Natural killer cell treated with Interleukin-12 subunit alpha and Interleukin-12 subunit beta and Interleukin-15 and Interleukin-18, amount 100 ng/mL, for 72 hours (primary cell): ENCODE measurements around the gene RNASE13. TPM values are rescaled to one million over a fixed set of nuclear protein-coding genes. Genes with fewer than 3 reads are reported as not detected.
"Not testable (repeated sequence)": the region's sequence is repeated elsewhere in the genome, so short reads cannot be mapped to it uniquely, and the experiment has no call there.

Experiments used
- ATAC-seq, 2 donors: fragments of 150-1000 bp; cut with Tn5 transposase in 1 of 2; sonication (Bioruptor Pico), chemical (Tn5 transposase) in 1 of 2; 2 replicates each; pipeline ENCODE4 v1.10.0; 2021
- DNase-seq: peaks from one replicate; pipeline ENCODE4 v3.0.0; 2022; ENCODE audit warnings: low spot score
- H3K27ac Mint-ChIP-seq, 2 donors: 1 replicate in 1 of 2; 2 replicates in 1 of 2; pipeline ENCODE4 v1.8.0; 2022; ENCODE audit warnings: mixed read lengths in 2 of 2, mild to moderate bottlenecking in 1 of 2, moderate library complexity in 1 of 2
- H3K27me3 Mint-ChIP-seq, 2 donors: 1 replicate in 1 of 2; 2 replicates in 1 of 2; pipeline ENCODE4 v1.8.0; 2022; ENCODE audit warnings: mixed read lengths in 2 of 2
- H3K36me3 Mint-ChIP-seq: one replicate; pipeline ENCODE4 v1.8.0; 2022; ENCODE audit warnings: mixed read lengths
- H3K4me1 Mint-ChIP-seq, 2 donors: 1 replicate in 1 of 2; 2 replicates in 1 of 2; pipeline ENCODE4 v1.8.0; 2022; ENCODE audit warnings: low read depth in 2 of 2, mixed read lengths in 2 of 2, mild to moderate bottlenecking in 1 of 2
- H3K4me3 Mint-ChIP-seq: one replicate; pipeline ENCODE4 v1.8.0; 2022; ENCODE audit warnings: mixed read lengths
- H3K9me3 Mint-ChIP-seq: 2 replicates; pipeline ENCODE4 v1.8.0; 2022; ENCODE audit warnings: mixed read lengths
- total RNA-seq, 2 donors: library from RNA; stranded (reverse); gene quantifications; one replicate each; pipeline ENCODE4 v1.2.3, GENCODE V29; 2022

The RNASE13 gene
- total RNA-seq, 2 donors from 2014 or later, result not detected

- no peak overlapping the region for H3K27ac Mint-ChIP-seq
- H3K4me1 Mint-ChIP-seq, result peaks cover 0 to 5% of the 10 kb centered on the region in 2 donors
- H3K27me3 Mint-ChIP-seq, result peaks cover 29 to 30% of the 10 kb centered on the region in 2 donors
- DNase-seq, result no peak
- no peaks in the 10 kb centered on the region for H3K9me3 Mint-ChIP-seq
- no peak overlapping the region for H3K4me3 Mint-ChIP-seq
- ATAC-seq, result peak in 1 of 2 donors; percentile 45
- no peaks in the 10 kb centered on the region for H3K36me3 Mint-ChIP-seq
Observed at GRCh38 chr14:21042918-21043317, 8.3 kb upstream of the RNASE13 start.

- H3K4me3 Mint-ChIP-seq, result no peak within 1 kb of the TSS
- peaks cover 32 to 34% of the 10 kb centered on the region in 2 donors for H3K27me3 Mint-ChIP-seq
- H3K4me1 Mint-ChIP-seq, result peaks cover 0 to 5% of the 10 kb centered on the region in 2 donors
- no peaks in the 10 kb centered on the region for H3K9me3 Mint-ChIP-seq
- ATAC-seq (peak in 1 of 2 donors; percentile 28), DNase-seq (no peak)
- no peak within 1 kb of the TSS for H3K27ac Mint-ChIP-seq
- H3K36me3 Mint-ChIP-seq, result no peaks in the 10 kb centered on the region
Observed at GRCh38 chr14:21041676-21042433, 7.2 kb upstream of the RNASE13 start, which contains the start of gene RNASE7. Gene RNASE7 (plus strand): TSS chr14:21042362. CDS start chr14:21042993, 631 bp downstream.

- not testable (repeated sequence) for H3K4me1 Mint-ChIP-seq, H3K4me3 Mint-ChIP-seq, H3K36me3 Mint-ChIP-seq, H3K27ac Mint-ChIP-seq, ATAC-seq, H3K9me3 Mint-ChIP-seq, DNase-seq
- peaks cover 32 to 35% of the 10 kb centered on the region in 2 donors for H3K27me3 Mint-ChIP-seq
Observed at GRCh38 chr14:21040941-21041340, 6.3 kb upstream of the RNASE13 start.

DNA sequence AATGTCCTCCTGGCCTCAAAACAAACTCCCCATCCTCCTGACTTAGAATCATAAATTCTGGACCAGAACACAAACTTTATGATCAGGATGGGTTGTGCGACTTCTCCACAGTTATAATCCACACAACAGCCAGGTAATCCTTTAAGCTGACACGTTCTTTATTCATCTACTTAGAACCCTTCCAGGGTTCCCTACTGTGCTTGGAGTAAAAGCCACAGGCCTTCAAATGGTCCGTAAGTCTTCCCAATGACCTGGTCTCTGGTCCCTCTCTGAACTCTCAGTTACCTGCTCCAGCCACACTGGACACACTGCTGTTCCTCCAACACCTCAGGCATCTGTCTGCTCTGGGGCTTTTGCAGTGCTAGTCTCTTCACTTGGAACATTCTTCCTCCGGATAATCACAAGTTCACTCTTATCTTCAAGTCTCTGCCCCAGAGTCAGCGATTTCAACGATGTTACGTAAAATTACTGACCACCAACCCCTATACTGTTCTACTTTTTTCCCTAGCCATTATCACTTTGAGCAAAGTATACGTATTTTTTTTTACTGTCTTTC lies 5.8 kb upstream of the RNASE13 start:
- Mint-ChIP-seq H3K4me3 (no peak overlapping the region), H3K27ac (no peak overlapping the region), H3K27me3 (peaks cover 31 to 32% of the 10 kb centered on the region in 2 donors), H3K4me1 (peaks cover 0 to 5% of the 10 kb centered on the region in 2 donors), H3K36me3 (no peaks in the 10 kb centered on the region), H3K9me3 (no peaks in the 10 kb centered on the region)
- no peak for ATAC-seq
- DNase-seq, result no peak

DNA sequence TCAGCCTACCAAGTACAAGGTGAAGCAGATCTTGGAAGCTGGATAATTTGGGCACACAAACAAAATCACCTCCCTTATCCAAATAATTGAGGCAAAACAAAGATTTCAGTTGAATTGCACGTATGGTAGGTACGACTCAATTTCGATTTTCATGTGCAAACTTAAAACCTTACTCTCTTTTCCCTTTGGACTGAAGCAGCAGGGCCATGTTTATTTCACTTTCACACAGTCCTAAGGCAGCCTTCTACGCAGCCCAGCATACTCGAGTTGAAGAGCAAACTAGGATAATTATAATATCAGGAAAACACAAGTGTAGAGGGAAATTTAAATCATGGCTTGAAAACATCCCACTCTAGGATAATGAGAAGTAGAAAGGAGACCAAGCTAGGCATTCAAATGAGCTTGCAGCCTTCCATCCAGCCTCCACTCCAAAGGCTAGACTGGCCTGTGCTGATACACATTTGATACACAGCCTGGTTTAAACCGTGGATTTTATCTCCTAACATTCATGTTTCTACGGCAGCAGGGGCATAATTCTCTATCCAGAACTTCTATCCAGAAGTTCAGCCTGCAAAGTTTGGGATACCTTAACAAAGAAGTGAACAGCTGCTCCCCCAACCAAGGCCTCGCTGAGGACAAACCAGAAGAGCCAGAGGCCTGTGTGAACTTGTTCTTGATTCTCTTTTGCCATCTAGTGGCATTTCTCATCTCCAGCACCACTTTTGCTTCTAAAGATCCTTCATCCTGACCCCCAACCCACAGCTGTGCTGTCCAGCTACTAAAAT lies 5.2 kb upstream of the RNASE13 start:
- no peaks in the 10 kb centered on the region for H3K36me3 Mint-ChIP-seq
- no peak for ATAC-seq
- H3K27me3 Mint-ChIP-seq, result peaks cover 24 to 32% of the 10 kb centered on the region in 2 donors
- DNase-seq, result no peak
- peaks cover 0 to 5% of the 10 kb centered on the region in 2 donors for H3K4me1 Mint-ChIP-seq
- no peaks in the 10 kb centered on the region for H3K9me3 Mint-ChIP-seq
- no peak overlapping the region for H3K4me3 Mint-ChIP-seq
- no peak overlapping the region for H3K27ac Mint-ChIP-seq

- no peak overlapping the region for H3K4me3 Mint-ChIP-seq
- DNase-seq (no peak), ATAC-seq (no peak)
- no peaks in the 10 kb centered on the region for H3K36me3 Mint-ChIP-seq
- peaks cover 18 to 27% of the 10 kb centered on the region in 2 donors for H3K27me3 Mint-ChIP-seq
- no peaks in the 10 kb centered on the region for H3K4me1 Mint-ChIP-seq
- no peaks in the 10 kb centered on the region for H3K9me3 Mint-ChIP-seq
- no peak overlapping the region for H3K27ac Mint-ChIP-seq
Observed at GRCh38 chr14:21038441-21039422, 4.1 kb upstream of the RNASE13 start.

GRCh38 chr14:21037156-21037555 lies 2.5 kb upstream of the RNASE13 start:
- no peaks in the 10 kb centered on the region for H3K4me1 Mint-ChIP-seq
- peaks cover 21 to 25% of the 10 kb centered on the region in 2 donors for H3K27me3 Mint-ChIP-seq
- H3K4me3 Mint-ChIP-seq, result no peak overlapping the region
- no peaks in the 10 kb centered on the region for H3K36me3 Mint-ChIP-seq
- no peak for ATAC-seq
- DNase-seq, result no peak
- H3K27ac Mint-ChIP-seq, result no peak overlapping the region
- H3K9me3 Mint-ChIP-seq, result no peaks in the 10 kb centered on the region

DNA sequence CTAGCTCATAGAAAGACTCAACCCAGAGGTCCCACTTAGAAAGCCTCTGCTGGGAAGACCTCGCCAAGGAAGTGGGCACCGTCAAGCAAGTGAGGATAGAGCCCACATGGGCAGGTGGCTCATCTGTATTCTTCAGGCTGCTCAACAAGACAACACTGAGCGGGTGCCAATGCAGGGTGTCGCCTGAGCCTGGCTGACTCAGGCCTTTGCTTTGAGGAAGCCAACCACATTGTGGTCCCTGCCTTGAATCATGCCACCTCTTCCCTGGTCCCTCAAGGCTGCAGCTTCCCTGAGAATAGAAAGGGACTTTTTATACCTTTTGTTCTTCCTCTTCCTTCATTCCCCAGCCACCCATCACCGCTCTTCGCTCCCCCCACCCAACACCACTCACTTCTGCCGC lies 2.1 kb upstream of the RNASE13 start:
- no peaks in the 10 kb centered on the region for H3K9me3 Mint-ChIP-seq
- peaks cover 18 to 23% of the 10 kb centered on the region in 2 donors for H3K27me3 Mint-ChIP-seq
- no peak for ATAC-seq
- no peaks in the 10 kb centered on the region for H3K4me1 Mint-ChIP-seq
- H3K36me3 Mint-ChIP-seq, result no peaks in the 10 kb centered on the region
- no peak overlapping the region for H3K4me3 Mint-ChIP-seq
- H3K27ac Mint-ChIP-seq, result no peak overlapping the region
- DNase-seq, result no peak

DNA sequence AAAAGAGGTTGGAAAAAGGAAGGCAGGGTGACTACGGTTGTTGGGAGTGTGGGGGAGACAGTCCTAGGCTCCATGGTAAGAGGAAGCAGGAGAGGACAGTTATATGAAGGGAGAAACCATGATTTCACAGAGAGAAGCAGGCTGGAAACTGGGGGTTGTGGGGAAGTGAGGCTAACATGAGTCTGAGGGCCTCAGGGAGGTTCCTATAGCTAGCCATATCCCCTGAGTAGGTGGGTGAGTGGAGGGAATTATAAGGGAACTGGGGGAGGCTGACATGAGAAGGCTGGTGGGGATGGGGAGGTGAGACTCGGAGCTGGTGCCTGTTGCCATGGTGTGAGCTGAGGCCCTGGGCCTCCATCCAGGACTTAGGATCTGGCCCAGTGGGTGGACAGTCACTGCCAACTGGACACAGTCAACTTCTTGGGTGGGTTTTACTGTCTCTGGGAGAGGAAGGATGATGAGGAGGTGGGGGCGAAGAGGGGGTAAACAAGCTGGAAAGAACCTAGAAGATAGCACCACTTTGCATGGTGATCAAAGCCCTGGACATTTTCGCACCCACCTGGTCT lies 1.4 kb downstream of the RNASE13 start:
- H3K4me1 Mint-ChIP-seq, result no peaks in the 10 kb centered on the region
- ATAC-seq (no peak), DNase-seq (no peak)
- H3K27ac Mint-ChIP-seq, result no peak overlapping the region
- H3K4me3 Mint-ChIP-seq, result no peak overlapping the region
- no peaks in the 10 kb centered on the region for H3K36me3 Mint-ChIP-seq
- H3K27me3 Mint-ChIP-seq, result peaks cover 18 to 26% of the 10 kb centered on the region in 2 donors
- no peaks in the 10 kb centered on the region for H3K9me3 Mint-ChIP-seq

GRCh38 chr14:21032326-21033132 lies 2.1 kb downstream of the RNASE13 start:
- Mint-ChIP-seq H3K9me3 (no peaks in the 10 kb centered on the region), H3K27ac (no peak overlapping the region), H3K4me3 (no peak overlapping the region), H3K27me3 (peaks cover 18 to 21% of the 10 kb centered on the region in 2 donors), H3K4me1 (no peaks in the 10 kb centered on the region), H3K36me3 (no peaks in the 10 kb centered on the region)
- ATAC-seq (no peak), DNase-seq (no peak)

DNA sequence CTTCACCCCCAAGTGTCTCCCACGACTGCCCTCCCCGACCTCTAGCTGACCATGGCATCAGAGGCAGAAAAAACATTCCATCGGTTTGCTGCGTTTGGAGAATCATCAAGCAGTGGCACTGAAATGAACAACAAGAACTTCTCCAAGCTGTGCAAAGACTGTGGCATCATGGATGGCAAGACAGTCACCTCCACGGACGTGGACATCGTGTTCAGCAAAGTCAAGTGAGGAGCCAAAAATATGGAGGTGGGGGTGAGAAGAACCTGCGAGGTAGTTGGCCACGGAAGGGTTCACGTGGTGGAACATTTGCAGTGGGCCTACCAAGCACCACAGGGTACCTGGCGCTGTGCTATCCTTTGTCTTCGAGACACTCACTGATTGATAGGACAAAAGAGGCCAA lies 4.1 kb downstream of the RNASE13 start:
- Mint-ChIP-seq H3K36me3 (no peaks in the 10 kb centered on the region), H3K27me3 (peaks cover 12 to 17% of the 10 kb centered on the region in 2 donors), H3K4me3 (no peak overlapping the region), H3K27ac (no peak overlapping the region), H3K4me1 (no peaks in the 10 kb centered on the region), H3K9me3 (no peaks in the 10 kb centered on the region)
- ATAC-seq, result no peak
- DNase-seq, result no peak

DNA sequence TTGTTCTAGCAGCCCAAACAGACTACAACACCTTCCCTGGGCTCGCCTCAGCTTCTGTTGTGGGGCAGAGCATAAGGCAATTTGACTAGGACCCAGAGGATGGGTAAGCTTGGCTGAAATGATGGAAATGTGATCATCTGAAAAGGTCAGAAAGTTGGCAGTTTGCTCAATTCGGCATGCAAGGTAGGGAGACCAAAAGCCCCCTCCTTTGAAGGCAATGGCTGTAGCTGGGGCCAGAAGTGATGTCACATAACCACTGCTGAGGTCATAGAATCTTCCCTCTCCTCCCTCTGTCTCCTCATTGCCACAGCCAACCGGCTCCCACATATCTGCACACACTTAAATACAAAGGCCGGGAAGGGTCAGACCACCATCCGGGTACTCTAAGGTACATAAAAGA lies 4.7 kb downstream of the RNASE13 start, which contains the start of gene TPPP2:
Gene TPPP2 (plus strand): TSS at position 301 of the 400 bp plus-strand sequence. CDS start 365 bp downstream, outside the sequence.
- no peak within 1 kb of the TSS for H3K4me3 Mint-ChIP-seq
- no peaks in the 10 kb centered on the region for H3K36me3 Mint-ChIP-seq
- H3K27ac Mint-ChIP-seq, result no peak within 1 kb of the TSS
- no peaks in the 10 kb centered on the region for H3K4me1 Mint-ChIP-seq
- DNase-seq, result no peak
- no peaks in the 10 kb centered on the region for H3K9me3 Mint-ChIP-seq
- ATAC-seq, result no peak
- peaks cover 12 to 14% of the 10 kb centered on the region in 2 donors for H3K27me3 Mint-ChIP-seq
